ENCODE measurements around the gene GDI2. TPM values are rescaled to one million over a fixed set of nuclear protein-coding genes. Genes with fewer than 3 reads are reported as not detected.

Gene GDI2
- total RNA-seq, 1 donor from 2014 or later = 173 TPM

DNA sequence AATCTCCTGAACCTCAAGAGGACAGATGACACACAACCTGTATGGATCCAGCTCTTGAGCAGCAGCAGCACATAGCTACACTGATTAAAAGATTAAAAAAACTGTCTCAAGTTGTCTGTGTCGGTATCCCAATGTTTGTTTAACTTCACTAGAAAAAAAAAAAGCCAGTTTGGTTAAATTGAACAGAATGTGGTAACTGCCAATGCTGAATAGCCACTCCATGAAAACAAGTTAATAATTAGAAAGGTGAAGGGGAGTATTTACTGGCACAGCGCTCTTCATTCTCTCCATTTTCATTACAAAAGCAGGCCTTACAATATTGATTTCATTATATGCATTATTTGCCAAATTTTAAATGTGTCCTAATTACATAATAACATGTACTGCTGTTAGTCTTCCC lies 47.6 kb downstream of the GDI2 start:
- TF ChIP-seq, protein P1, sequence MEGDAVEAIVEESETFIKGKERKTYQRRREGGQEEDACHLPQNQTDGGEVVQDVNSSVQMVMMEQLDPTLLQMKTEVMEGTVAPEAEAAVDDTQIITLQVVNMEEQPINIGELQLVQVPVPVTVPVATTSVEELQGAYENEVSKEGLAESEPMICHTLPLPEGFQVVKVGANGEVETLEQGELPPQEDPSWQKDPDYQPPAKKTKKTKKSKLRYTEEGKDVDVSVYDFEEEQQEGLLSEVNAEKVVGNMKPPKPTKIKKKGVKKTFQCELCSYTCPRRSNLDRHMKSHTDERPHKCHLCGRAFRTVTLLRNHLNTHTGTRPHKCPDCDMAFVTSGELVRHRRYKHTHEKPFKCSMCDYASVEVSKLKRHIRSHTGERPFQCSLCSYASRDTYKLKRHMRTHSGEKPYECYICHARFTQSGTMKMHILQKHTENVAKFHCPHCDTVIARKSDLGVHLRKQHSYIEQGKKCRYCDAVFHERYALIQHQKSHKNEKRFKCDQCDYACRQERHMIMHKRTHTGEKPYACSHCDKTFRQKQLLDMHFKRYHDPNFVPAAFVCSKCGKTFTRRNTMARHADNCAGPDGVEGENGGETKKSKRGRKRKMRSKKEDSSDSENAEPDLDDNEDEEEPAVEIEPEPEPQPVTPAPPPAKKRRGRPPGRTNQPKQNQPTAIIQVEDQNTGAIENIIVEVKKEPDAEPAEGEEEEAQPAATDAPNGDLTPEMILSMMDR (IDR thresholded peaks at IDR 0.05) = no peak
- Histone ChIP-seq H3K36me3 (peaks cover 57 to 82% of the 10 kb centered on the region in 2 donors), H3K4me3 (no peak overlapping the region), H3K9me3 (no peaks in the 10 kb centered on the region), H3K4me1 (no peaks in the 10 kb centered on the region), H3K27me3 (no peaks in the 10 kb centered on the region), H3K27ac (no peak overlapping the region)
- intact Hi-C loops (cut with DNase I) = no loop called here
- no peak for DNase-seq (ENCODE audit: low spot score in 2 of 2)

- no peak overlapping the region for H3K27ac ChIP-seq
- no peak overlapping the region for H3K4me3 ChIP-seq
- TF ChIP-seq, protein P1 (IDR thresholded peaks at IDR 0.05) = no peak
- peaks cover 67 to 85% of the 10 kb centered on the region in 2 donors for H3K36me3 ChIP-seq
- H3K4me1 ChIP-seq = no peaks in the 10 kb centered on the region
- no peak for DNase-seq (ENCODE audit: low spot score in 2 of 2)
- intact Hi-C loops (cut with DNase I) = no loop called here
- no peaks in the 10 kb centered on the region for H3K9me3 ChIP-seq
- H3K27me3 ChIP-seq = no peaks in the 10 kb centered on the region
These were observed 48.6 kb downstream of the GDI2 start for GRCh38 chr10:5764422-5765297.

DNA sequence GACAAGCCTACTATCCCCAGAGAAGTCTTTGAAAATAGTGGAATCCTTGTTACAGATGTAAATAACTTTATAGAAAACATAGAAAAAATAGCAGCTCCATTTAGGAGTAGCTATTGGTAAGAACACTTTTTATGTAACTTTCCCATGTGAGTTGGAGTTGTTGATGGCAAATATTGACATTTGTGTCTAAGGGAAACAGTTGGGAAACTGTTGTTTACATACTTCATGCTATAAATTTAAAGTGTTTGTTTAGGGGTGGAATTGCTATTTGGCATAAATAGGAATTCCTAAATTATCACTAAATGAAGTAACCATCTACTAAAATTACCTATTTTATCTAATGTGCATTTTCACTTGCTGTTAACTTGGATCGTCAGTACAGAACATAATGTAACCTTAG lies 50.7 kb downstream of the GDI2 start:
- H3K9me3 ChIP-seq = no peaks in the 10 kb centered on the region
- no peak overlapping the region for H3K27ac ChIP-seq
- TF ChIP-seq, protein P1 (IDR thresholded peaks at IDR 0.05) = no peak
- H3K27me3 ChIP-seq = no peaks in the 10 kb centered on the region
- intact Hi-C loops (cut with DNase I) = no loop called here
- H3K4me3 ChIP-seq = no peak overlapping the region
- DNase-seq (ENCODE audit: low spot score in 2 of 2) = no peak
- H3K4me1 ChIP-seq = no peaks in the 10 kb centered on the region
- peaks cover 73 to 89% of the 10 kb centered on the region in 2 donors for H3K36me3 ChIP-seq

- Histone ChIP-seq H3K4me1 (no peaks in the 10 kb centered on the region), H3K4me3 (no peak overlapping the region), H3K27me3 (no peaks in the 10 kb centered on the region), H3K9me3 (no peaks in the 10 kb centered on the region), H3K27ac (no peak overlapping the region), H3K36me3 (peaks cover 79 to 88% of the 10 kb centered on the region in 2 donors)
- intact Hi-C loops (cut with DNase I) = no loop called here
- TF ChIP-seq, protein P1 (IDR thresholded peaks at IDR 0.05) = no peak
- DNase-seq (ENCODE audit: low spot score in 2 of 2) = no peak
These were observed 52.0 kb downstream of the GDI2 start for GRCh38 chr10:5761220-5761619.

GRCh38 chr10:5760515-5760914 lies 52.7 kb downstream of the GDI2 start:
- no peak overlapping the region for H3K4me3 ChIP-seq
- H3K27me3 ChIP-seq = no peaks in the 10 kb centered on the region
- no peak for DNase-seq (ENCODE audit: low spot score in 2 of 2)
- no peaks in the 10 kb centered on the region for H3K9me3 ChIP-seq
- TF ChIP-seq, protein P1 (IDR thresholded peaks at IDR 0.05) = no peak
- H3K27ac ChIP-seq = no peak overlapping the region
- peaks cover 76 to 81% of the 10 kb centered on the region in 2 donors for H3K36me3 ChIP-seq
- no peaks in the 10 kb centered on the region for H3K4me1 ChIP-seq
- intact Hi-C loops (cut with DNase I) = no loop called here

All from ascending aorta (tissue), 2 donors.